PC-3 (cell line): ENCODE measurements around the gene KLHDC8A. TPM values are rescaled to one million over a fixed set of nuclear protein-coding genes. Genes with fewer than 3 reads are reported as not detected.

Experiments used
- ATAC-seq: fragments of 200-7000 bp; cut with Tn5 transposase; 2 replicates; pipeline ENCODE4 v1.9.1; 2020; ENCODE audit warnings: mild to moderate bottlenecking, moderate library complexity
- BruUV-seq: library from RNA; stranded (reverse); fragments of 400-500 nt; replicated peaks from 2 replicates; lab custom pipeline; 2021; lab: Mats Ljungman, UMichigan
- CTCF ChIA-PET: fragments of 300-600 bp; sonication (Branson Sonifier 250); formaldehyde crosslinking; loops from one replicate; lab custom pipeline; 2022; ENCODE audit warnings: antibody characterized with exemption; lab: Charles Lee
- POLR2A ChIA-PET: fragments of 300-600 bp; sonication (Branson Sonifier 250); formaldehyde crosslinking; loops from one replicate; lab custom pipeline; 2022; ENCODE audit warnings: antibody characterized with exemption; ENCODE audit not compliant: unreplicated experiment; lab: Charles Lee
- DNase-seq: peaks from one replicate; pipeline ENCODE4 v3.0.0-alpha.2; 2015
- H2AFZ ChIP-seq: fragments of 300-600 bp; sonication (generic); 2 replicates; pipeline ENCODE4 v1.6.0; 2016; ENCODE audit warnings: antibody characterized with exemption, low read length
- H3F3A ChIP-seq: fragments of 300-600 bp; sonication (generic); one replicate; pipeline ENCODE4 v1.6.0; 2017; ENCODE audit warnings: antibody characterized with exemption, low read length, control low read depth, mild to moderate bottlenecking; ENCODE audit not compliant: unreplicated experiment
- H3K27ac ChIP-seq: fragments of 300-600 bp; sonication (generic); 2 replicates; pipeline ENCODE4 v1.5.1; 2016; ENCODE audit warnings: mild to moderate bottlenecking, low read length
- H3K27me3 ChIP-seq: fragments of 300-600 bp; sonication (generic); 2 replicates; pipeline ENCODE4 v1.6.1; 2016; ENCODE audit warnings: low read length, mixed read lengths
- H3K36me3 ChIP-seq: fragments of 300-600 bp; sonication (generic); 2 replicates; pipeline ENCODE4 v1.6.1; 2016; ENCODE audit warnings: low read depth, mixed run types, low read length, mixed read lengths
- H3K4me1 ChIP-seq: fragments of 300-600 bp; sonication (generic); 2 replicates; pipeline ENCODE4 v1.5.1; 2016; ENCODE audit warnings: low read length; ENCODE audit not compliant: insufficient read depth
- H3K4me2 ChIP-seq: fragments of 300-600 bp; sonication (generic); 2 replicates; pipeline ENCODE4 v1.6.0; 2016; ENCODE audit warnings: low read length
- H3K4me3 ChIP-seq: fragments of 300-600 bp; sonication (generic); 2 replicates; pipeline ENCODE4 v1.5.1; 2016; ENCODE audit warnings: mild to moderate bottlenecking, low read length, mixed read lengths
- H3K79me2 ChIP-seq: fragments of 300-600 bp; sonication (generic); 2 replicates; pipeline ENCODE4 v1.6.1; 2017; ENCODE audit warnings: low read length, mixed read lengths
- H3K9ac ChIP-seq: fragments of 300-600 bp; sonication (generic); 2 replicates; pipeline ENCODE4 v1.6.0; 2016; ENCODE audit warnings: mild to moderate bottlenecking, low read length
- H3K9me2 ChIP-seq: fragments of 300-600 bp; sonication (generic); replicated peaks from 2 replicates; pipeline ENCODE4 v1.6.1; 2016; ENCODE audit warnings: mixed run types, low read length, mixed read lengths
- H3K9me3 ChIP-seq: fragments of 300-600 bp; sonication (generic); 2 replicates; pipeline ENCODE4 v1.6.1; 2016; ENCODE audit warnings: low read length, mixed read lengths
- H4K20me1 ChIP-seq: fragments of 300-600 bp; sonication (generic); 2 replicates; pipeline ENCODE4 v1.6.1; 2016; ENCODE audit warnings: low read length, mixed read lengths
- CTCF ChIP-seq: fragments of 300-600 bp; sonication (generic); conservative IDR thresholded peaks from 2 replicates; pipeline ENCODE4 v1.5.1; 2017; ENCODE audit warnings: antibody characterized with exemption, low read depth, mild to moderate bottlenecking, low read length
- EZH2 ChIP-seq: fragments of 300-600 bp; sonication (generic); IDR thresholded peaks from one replicate; pipeline ENCODE4 v1.6.1; 2017; ENCODE audit warnings: antibody characterized with exemption, mild to moderate bottlenecking, low read length; ENCODE audit not compliant: unreplicated experiment
- EZH2phosphoT487 ChIP-seq: fragments of 300-600 bp; sonication (generic); IDR thresholded peaks from 2 replicates; pipeline ENCODE4 v1.6.1; 2018; ENCODE audit warnings: mild to moderate bottlenecking, antibody characterized with exemption, low read length, borderline replicate concordance
- intact Hi-C: fragments of 100-400 bp; cut with micrococcal nuclease; formaldehyde crosslinking; loops from 2 replicates; pipeline ENCODE4 v1.9.0; 2023
- total RNA-seq: library from RNA; depleted of rRNA; stranded (reverse); fragments of >200 nt; gene quantifications from 2 replicates; pipeline ENCODE4 v1.2.3, GENCODE V29; 2014

The KLHDC8A gene
- total RNA-seq, 1 experiment from 2014 or later: not detected

GRCh38 chr1:205398586-205398985 lies 41.9 kb upstream of the KLHDC8A start:
- ChIA-PET CTCF (interaction anchor here (2.1 kb wide), 1 partner anchor 87 kb away, joined by 13 read pairs; no protein-coding TSS in a partner anchor), POLR2A (no interaction called here)
- intact Hi-C loops: no loop called here
- Histone ChIP-seq H3K9me2 (no peaks in the 10 kb centered on the region), H3K9ac (no peak overlapping the region), H2AFZ (no peak overlapping the region), H3F3A (no peaks in the 10 kb centered on the region), H3K9me3 (no peaks in the 10 kb centered on the region), H3K4me2 (no peak overlapping the region), H3K79me2 (no peaks in the 10 kb centered on the region), H3K36me3 (no peaks in the 10 kb centered on the region), H3K4me1 (no peaks in the 10 kb centered on the region), H3K4me3 (no peak overlapping the region), H3K27ac (no peak overlapping the region), H3K27me3 (peaks cover 5% of the 10 kb centered on the region; the same call in 1 of the 2 replicates), H4K20me1 (no peaks in the 10 kb centered on the region)
- BruUV-seq: no TSS peak
- ATAC-seq (no peak), DNase-seq (no peak)
- no peak for TF ChIP-seq EZH2phosphoT487
- no peak for TF ChIP-seq CTCF
- no peak for TF ChIP-seq EZH2

GRCh38 chr1:205396967-205397616 lies 40.4 kb upstream of the KLHDC8A start:
- Histone ChIP-seq H3K9ac (no peak overlapping the region), H3K9me2 (no peaks in the 10 kb centered on the region), H3K9me3 (no peaks in the 10 kb centered on the region), H3K4me1 (no peaks in the 10 kb centered on the region), H3K79me2 (no peaks in the 10 kb centered on the region), H3K27ac (no peak overlapping the region), H2AFZ (no peak overlapping the region), H4K20me1 (no peaks in the 10 kb centered on the region), H3K4me3 (no peak overlapping the region), H3F3A (no peaks in the 10 kb centered on the region), H3K27me3 (peaks cover 6% of the 10 kb centered on the region; the same call in 1 of the 2 replicates), H3K36me3 (no peaks in the 10 kb centered on the region), H3K4me2 (0 out of 2 replicates have a peak overlapping the region, but pooled peaks have one; percentile 10)
- DNase-seq: peak; percentile 86
- BruUV-seq: no TSS peak
- TF ChIP-seq CTCF: peak; percentile 96
- no peak for TF ChIP-seq EZH2phosphoT487
- TF ChIP-seq EZH2: no peak
- intact Hi-C loops: loop anchor here (1.0 kb wide), 2 partner anchors 88 to 127 kb away; no protein-coding TSS in a partner anchor
- ATAC-seq: peak; percentile 82
- POLR2A ChIA-PET: no interaction called here
- CTCF ChIA-PET: interaction anchor here (0.6 to 2.1 kb wide), 5 partner anchors 43 to 468 kb away, joined by 3 to 13 read pairs (median 6); no protein-coding TSS in a partner anchor

GRCh38 chr1:205395616-205396015 lies 38.9 kb upstream of the KLHDC8A start:
- CTCF ChIA-PET: interaction anchor here (0.9 kb wide), 2 partner anchors 45 to 128 kb away, joined by 3 to 5 read pairs; no protein-coding TSS in a partner anchor
- Histone ChIP-seq H3K4me2 (no peak overlapping the region), H4K20me1 (no peaks in the 10 kb centered on the region), H3K4me3 (no peak overlapping the region), H3F3A (no peaks in the 10 kb centered on the region), H2AFZ (no peak overlapping the region), H3K4me1 (no peaks in the 10 kb centered on the region), H3K79me2 (no peaks in the 10 kb centered on the region), H3K9me3 (no peaks in the 10 kb centered on the region), H3K27me3 (peaks cover 19% of the 10 kb centered on the region), H3K9ac (no peak overlapping the region), H3K9me2 (no peaks in the 10 kb centered on the region), H3K36me3 (no peaks in the 10 kb centered on the region), H3K27ac (no peak overlapping the region)
- POLR2A ChIA-PET: no interaction called here
- TF ChIP-seq EZH2: no peak
- TF ChIP-seq EZH2phosphoT487: no peak
- intact Hi-C loops: no loop called here
- ATAC-seq (no peak), DNase-seq (no peak)
- BruUV-seq: no TSS peak
